Measurements from ENCODE around the gene PNKD.
A peak's percentile ranks its signal among the peaks of the same experiment; 100 is the strongest.

The PNKD gene

GRCh38 chr2:218357236-218358177 is 87.2 kb downstream of the PNKD start:
- H3K4me2 ChIP-seq (ENCODE audit: low read depth, low read length, poor library complexity, severe bottlenecking) = no peak overlapping the region
- TF ChIP-seq CTCF (conservative IDR thresholded peaks at IDR 0.05; ENCODE audit: low read length) (no peak), EZH2phosphoT487 (IDR thresholded peaks at IDR 0.05; ENCODE audit: borderline replicate concordance) (no peak)
- H3K4me1 ChIP-seq (ENCODE audit: insufficient read depth, low read length, poor library complexity, severe bottlenecking) = no peaks in the 10 kb centered on the region
- no peaks in the 10 kb centered on the region for H3K27me3 ChIP-seq (ENCODE audit: insufficient read depth, low read length, poor library complexity, severe bottlenecking)
- no peaks in the 10 kb centered on the region for H3F3A ChIP-seq (ENCODE audit: low read depth)
- no peaks in the 10 kb centered on the region for H3K79me2 ChIP-seq (ENCODE audit: insufficient read depth, low read length)
- no peaks in the 10 kb centered on the region for H4K20me1 ChIP-seq (ENCODE audit: insufficient read depth, low read length, poor library complexity, severe bottlenecking)
- no peaks in the 10 kb centered on the region for H3K9me2 ChIP-seq (replicated peaks; ENCODE audit: low read depth, low read length)
- no peaks in the 10 kb centered on the region for H3K36me3 ChIP-seq (ENCODE audit: insufficient read depth, low read length)
- H2AFZ ChIP-seq (ENCODE audit: low read length) = peak overlapping the region; percentile 33; the same call in 1 of the 2 replicates
- no peak overlapping the region for H3K9ac ChIP-seq (ENCODE audit: low read depth, low read length, poor library complexity, severe bottlenecking)
- no peaks in the 10 kb centered on the region for H3K9me3 ChIP-seq (ENCODE audit: insufficient read depth, low read depth, low read length)
- H3K4me3 ChIP-seq (ENCODE audit: low read length, poor library complexity, severe bottlenecking) = no peak overlapping the region

GRCh38 chr2:218360453-218360852 is 90.1 kb downstream of the PNKD start:
- Histone ChIP-seq H3K4me3 (ENCODE audit: low read length, poor library complexity, severe bottlenecking) (no peak overlapping the region), H3K9me2 (replicated peaks; ENCODE audit: low read depth, low read length) (no peaks in the 10 kb centered on the region), H2AFZ (ENCODE audit: low read length) (no peak overlapping the region), H3K27me3 (ENCODE audit: insufficient read depth, low read length, poor library complexity, severe bottlenecking) (no peaks in the 10 kb centered on the region), H3K4me1 (ENCODE audit: insufficient read depth, low read length, poor library complexity, severe bottlenecking) (no peaks in the 10 kb centered on the region), H4K20me1 (ENCODE audit: insufficient read depth, low read length, poor library complexity, severe bottlenecking) (no peaks in the 10 kb centered on the region), H3K79me2 (ENCODE audit: insufficient read depth, low read length) (no peaks in the 10 kb centered on the region), H3K4me2 (ENCODE audit: low read depth, low read length, poor library complexity, severe bottlenecking) (no peak overlapping the region), H3K9me3 (ENCODE audit: insufficient read depth, low read depth, low read length) (no peaks in the 10 kb centered on the region), H3K36me3 (ENCODE audit: insufficient read depth, low read length) (no peaks in the 10 kb centered on the region), H3F3A (ENCODE audit: low read depth) (no peaks in the 10 kb centered on the region), H3K9ac (ENCODE audit: low read depth, low read length, poor library complexity, severe bottlenecking) (no peak overlapping the region)
- TF ChIP-seq EZH2phosphoT487 (IDR thresholded peaks at IDR 0.05; ENCODE audit: borderline replicate concordance) (no peak), CTCF (conservative IDR thresholded peaks at IDR 0.05; ENCODE audit: low read length) (no peak)

GRCh38 chr2:218362606-218363005 is 92.3 kb downstream of the PNKD start:
- Histone ChIP-seq H3K4me1 (ENCODE audit: insufficient read depth, low read length, poor library complexity, severe bottlenecking) (no peaks in the 10 kb centered on the region), H4K20me1 (ENCODE audit: insufficient read depth, low read length, poor library complexity, severe bottlenecking) (no peaks in the 10 kb centered on the region), H3F3A (ENCODE audit: low read depth) (no peaks in the 10 kb centered on the region), H3K9me3 (ENCODE audit: insufficient read depth, low read depth, low read length) (no peaks in the 10 kb centered on the region), H3K9me2 (replicated peaks; ENCODE audit: low read depth, low read length) (no peaks in the 10 kb centered on the region), H2AFZ (ENCODE audit: low read length) (no peak overlapping the region; the same call in 1 of the 2 replicates), H3K79me2 (ENCODE audit: insufficient read depth, low read length) (no peaks in the 10 kb centered on the region), H3K4me3 (ENCODE audit: low read length, poor library complexity, severe bottlenecking) (no peak overlapping the region), H3K36me3 (ENCODE audit: insufficient read depth, low read length) (no peaks in the 10 kb centered on the region), H3K27me3 (ENCODE audit: insufficient read depth, low read length, poor library complexity, severe bottlenecking) (no peaks in the 10 kb centered on the region), H3K4me2 (ENCODE audit: low read depth, low read length, poor library complexity, severe bottlenecking) (no peak overlapping the region), H3K9ac (ENCODE audit: low read depth, low read length, poor library complexity, severe bottlenecking) (no peak overlapping the region)
- no peak for TF ChIP-seq CTCF (conservative IDR thresholded peaks at IDR 0.05; ENCODE audit: low read length)
- no peak for TF ChIP-seq EZH2phosphoT487 (IDR thresholded peaks at IDR 0.05; ENCODE audit: borderline replicate concordance)
